MCF 10A (cell line): ENCODE data around the gene ZBTB7C. TPM values are rescaled to one million over a fixed set of nuclear protein-coding genes. Genes with fewer than 3 reads are reported as not detected.

Experiments used
- BruUV-seq: library from RNA; stranded (reverse); fragments of 400-500 nt; replicated peaks from 2 replicates; lab custom pipeline; 2021; lab: Mats Ljungman, UMichigan
- CTCF ChIA-PET: fragments of 300-600 bp; sonication (Branson Sonifier 250); formaldehyde crosslinking; extraction: SDS; loops from one replicate; lab custom pipeline; 2021; ENCODE audit warnings: antibody characterized with exemption, inconsistent platforms; lab: Yijun Ruan, JAX
- POLR2A ChIA-PET: fragments of 300-600, 350-650 bp; sonication (Branson Sonifier 250); formaldehyde crosslinking; extraction: SDS; loops from one replicate; lab custom pipeline; 2020; ENCODE audit warnings: antibody characterized with exemption, inconsistent platforms; lab: Yijun Ruan, JAX
- DNase-seq: peaks from one replicate; pipeline ENCODE4 v3.0.0-alpha.2; 2018; ENCODE audit not compliant: unreplicated experiment
- H3K27ac Mint-ChIP-seq: one replicate; pipeline ENCODE4 v1.8.0; 2022; ENCODE audit warnings: mild to moderate bottlenecking, low read depth, mixed read lengths; ENCODE audit not compliant: unreplicated experiment
- H3K27me3 Mint-ChIP-seq: one replicate; pipeline ENCODE4 v1.8.0; 2022; ENCODE audit warnings: mixed read lengths; ENCODE audit not compliant: insufficient read depth, unreplicated experiment
- H3K36me3 Mint-ChIP-seq: one replicate; pipeline ENCODE4 v1.8.0; 2022; ENCODE audit warnings: mild to moderate bottlenecking, moderate library complexity, mixed read lengths; ENCODE audit not compliant: insufficient read depth, unreplicated experiment
- H3K4me1 Mint-ChIP-seq: one replicate; pipeline ENCODE4 v1.8.0; 2022; ENCODE audit warnings: mixed read lengths; ENCODE audit not compliant: insufficient read depth, unreplicated experiment
- H3K4me3 Mint-ChIP-seq: one replicate; pipeline ENCODE4 v1.8.0; 2022; ENCODE audit warnings: mild to moderate bottlenecking, moderate library complexity, mixed read lengths; ENCODE audit not compliant: unreplicated experiment
- H3K9me3 Mint-ChIP-seq: one replicate; pipeline ENCODE4 v1.8.0; 2022; ENCODE audit warnings: mixed read lengths; ENCODE audit not compliant: unreplicated experiment
- intact Hi-C: fragments of 100-400 bp; cut with micrococcal nuclease; formaldehyde crosslinking; loops from 2 replicates; pipeline ENCODE4 v1.14.1; 2022
- total RNA-seq: library from RNA; stranded (reverse); gene quantifications from 2 replicates; pipeline ENCODE4 v1.2.3, GENCODE V29; 2022
- TF ChIP-seq, protein P1 (sequence below): fragments of 200-600 bp; IDR thresholded peaks from one replicate; pipeline ENCODE4 v1.8.0; 2022; ENCODE audit warnings: antibody characterized with exemption, mild to moderate bottlenecking; ENCODE audit not compliant: unreplicated experiment

Gene ZBTB7C
- total RNA-seq, 1 experiment from 2014 or later = 0.42 TPM

DNA sequence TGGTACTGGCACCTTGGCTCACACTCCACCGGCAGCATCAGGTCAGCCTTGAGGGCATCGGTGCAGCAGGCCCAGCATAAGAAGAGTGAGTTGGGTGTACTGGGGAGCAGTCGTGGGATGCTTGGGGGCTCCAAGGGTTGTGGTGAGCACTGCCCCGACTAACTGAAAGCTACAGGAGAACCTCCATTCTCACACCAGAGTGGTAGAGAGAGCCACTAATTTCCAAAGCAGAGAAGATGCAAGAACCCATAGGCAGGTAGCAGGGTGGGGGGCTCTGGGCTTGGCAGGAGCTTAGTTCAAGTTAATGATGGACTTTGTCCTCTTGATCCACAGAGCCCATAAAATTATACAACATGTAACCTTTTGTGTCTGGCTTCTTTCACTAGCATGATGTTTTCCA lies 330.7 kb downstream of the ZBTB7C start:
- no peak overlapping the region for H3K4me3 Mint-ChIP-seq
- no peaks in the 10 kb centered on the region for H3K36me3 Mint-ChIP-seq
- BruUV-seq = no TSS peak
- TF ChIP-seq, protein P1, sequence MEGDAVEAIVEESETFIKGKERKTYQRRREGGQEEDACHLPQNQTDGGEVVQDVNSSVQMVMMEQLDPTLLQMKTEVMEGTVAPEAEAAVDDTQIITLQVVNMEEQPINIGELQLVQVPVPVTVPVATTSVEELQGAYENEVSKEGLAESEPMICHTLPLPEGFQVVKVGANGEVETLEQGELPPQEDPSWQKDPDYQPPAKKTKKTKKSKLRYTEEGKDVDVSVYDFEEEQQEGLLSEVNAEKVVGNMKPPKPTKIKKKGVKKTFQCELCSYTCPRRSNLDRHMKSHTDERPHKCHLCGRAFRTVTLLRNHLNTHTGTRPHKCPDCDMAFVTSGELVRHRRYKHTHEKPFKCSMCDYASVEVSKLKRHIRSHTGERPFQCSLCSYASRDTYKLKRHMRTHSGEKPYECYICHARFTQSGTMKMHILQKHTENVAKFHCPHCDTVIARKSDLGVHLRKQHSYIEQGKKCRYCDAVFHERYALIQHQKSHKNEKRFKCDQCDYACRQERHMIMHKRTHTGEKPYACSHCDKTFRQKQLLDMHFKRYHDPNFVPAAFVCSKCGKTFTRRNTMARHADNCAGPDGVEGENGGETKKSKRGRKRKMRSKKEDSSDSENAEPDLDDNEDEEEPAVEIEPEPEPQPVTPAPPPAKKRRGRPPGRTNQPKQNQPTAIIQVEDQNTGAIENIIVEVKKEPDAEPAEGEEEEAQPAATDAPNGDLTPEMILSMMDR = no peak
- DNase-seq = no peak
- H3K27ac Mint-ChIP-seq = no peak overlapping the region
- no peaks in the 10 kb centered on the region for H3K27me3 Mint-ChIP-seq
- ChIA-PET POLR2A (no interaction called here), CTCF (no interaction called here)
- intact Hi-C loops = no loop called here
- H3K4me1 Mint-ChIP-seq = peaks cover 6% of the 10 kb centered on the region
- no peaks in the 10 kb centered on the region for H3K9me3 Mint-ChIP-seq

DNA sequence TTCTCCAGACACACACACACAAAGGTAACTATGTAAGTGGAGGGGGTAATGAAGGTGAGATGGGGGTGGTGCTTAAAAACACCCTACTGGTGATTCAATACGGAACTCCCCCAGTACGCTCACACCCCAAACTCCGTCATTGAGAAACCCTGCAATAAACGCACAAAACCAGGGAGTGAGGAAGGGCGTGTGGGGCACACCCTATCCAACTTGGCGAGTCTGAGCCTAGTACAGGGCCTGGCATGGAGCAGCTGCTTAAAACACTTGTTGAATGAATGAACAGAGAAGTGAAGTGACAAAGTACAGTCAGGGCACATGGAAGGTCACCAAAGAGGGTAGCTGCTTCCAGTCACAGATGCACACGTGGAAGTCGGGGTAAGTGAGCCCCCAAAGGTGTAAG lies 331.9 kb downstream of the ZBTB7C start:
- peaks cover 14% of the 10 kb centered on the region for H3K4me1 Mint-ChIP-seq
- no peak overlapping the region for H3K4me3 Mint-ChIP-seq
- H3K9me3 Mint-ChIP-seq = no peaks in the 10 kb centered on the region
- no TSS peak for BruUV-seq
- no peak overlapping the region for H3K27ac Mint-ChIP-seq
- intact Hi-C loops = no loop called here
- POLR2A ChIA-PET = no interaction called here
- TF ChIP-seq, protein P1 = no peak
- CTCF ChIA-PET = no interaction called here
- no peaks in the 10 kb centered on the region for H3K27me3 Mint-ChIP-seq
- DNase-seq = no peak
- H3K36me3 Mint-ChIP-seq = no peaks in the 10 kb centered on the region

DNA sequence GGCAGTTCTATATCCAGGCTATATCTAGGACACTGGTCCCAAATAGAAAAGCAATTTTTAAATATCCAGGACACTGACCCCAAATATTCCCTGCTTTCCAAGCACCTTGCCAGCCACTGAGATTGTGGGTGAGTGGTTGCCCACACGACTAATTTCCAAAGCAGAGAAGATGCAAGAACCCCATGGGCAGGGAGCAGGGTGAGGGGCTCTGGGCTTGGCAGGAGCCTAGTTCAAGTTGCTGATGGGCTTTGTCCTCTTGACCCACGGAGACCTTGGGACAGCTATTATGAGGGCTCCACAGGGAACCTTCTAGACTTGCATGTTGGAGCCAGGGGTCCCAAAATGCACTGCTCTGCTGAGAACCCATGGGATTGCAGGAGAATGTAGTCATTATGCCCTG lies 332.7 kb downstream of the ZBTB7C start:
- BruUV-seq = no TSS peak
- ChIA-PET CTCF (no interaction called here), POLR2A (no interaction called here)
- no peak overlapping the region for H3K4me3 Mint-ChIP-seq
- no peaks in the 10 kb centered on the region for H3K27me3 Mint-ChIP-seq
- H3K36me3 Mint-ChIP-seq = no peaks in the 10 kb centered on the region
- H3K27ac Mint-ChIP-seq = no peak overlapping the region
- peaks cover 16% of the 10 kb centered on the region for H3K4me1 Mint-ChIP-seq
- TF ChIP-seq, protein P1 = no peak
- no peak for DNase-seq
- intact Hi-C loops = no loop called here
- no peaks in the 10 kb centered on the region for H3K9me3 Mint-ChIP-seq

DNA sequence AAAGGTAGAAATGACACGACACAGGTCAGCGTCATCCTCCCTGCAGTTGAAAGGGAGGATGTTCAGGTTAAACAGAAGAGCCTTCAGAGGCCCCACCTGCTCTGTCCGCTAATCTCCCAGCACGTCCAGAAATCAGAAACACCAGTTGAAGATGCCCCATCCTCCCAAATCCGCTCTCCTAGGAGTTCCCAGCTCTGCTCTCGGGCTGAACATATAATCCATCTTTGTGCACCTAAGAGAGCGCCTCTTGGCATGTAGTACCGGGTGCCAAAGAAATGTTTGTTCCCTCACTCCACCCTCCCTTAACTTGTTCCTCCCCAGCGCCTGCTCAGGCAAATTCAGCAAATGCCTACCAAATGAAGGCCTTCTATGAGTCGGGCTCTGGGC lies 333.5 kb downstream of the ZBTB7C start:
- BruUV-seq = no TSS peak
- ChIA-PET CTCF (no interaction called here), POLR2A (no interaction called here)
- DNase-seq = no peak
- Mint-ChIP-seq H3K36me3 (no peaks in the 10 kb centered on the region), H3K4me1 (peaks cover 16% of the 10 kb centered on the region), H3K27me3 (no peaks in the 10 kb centered on the region), H3K27ac (no peak overlapping the region), H3K4me3 (no peak overlapping the region), H3K9me3 (no peaks in the 10 kb centered on the region)
- intact Hi-C loops = no loop called here
- TF ChIP-seq, protein P1 = no peak
